ENCODE results near the gene TSPAN32.
"Not testable (repeated sequence)": the region's sequence is repeated elsewhere in the genome, so short reads cannot be mapped to it uniquely, and the experiment has no call there.

TSPAN32 gene

DNA sequence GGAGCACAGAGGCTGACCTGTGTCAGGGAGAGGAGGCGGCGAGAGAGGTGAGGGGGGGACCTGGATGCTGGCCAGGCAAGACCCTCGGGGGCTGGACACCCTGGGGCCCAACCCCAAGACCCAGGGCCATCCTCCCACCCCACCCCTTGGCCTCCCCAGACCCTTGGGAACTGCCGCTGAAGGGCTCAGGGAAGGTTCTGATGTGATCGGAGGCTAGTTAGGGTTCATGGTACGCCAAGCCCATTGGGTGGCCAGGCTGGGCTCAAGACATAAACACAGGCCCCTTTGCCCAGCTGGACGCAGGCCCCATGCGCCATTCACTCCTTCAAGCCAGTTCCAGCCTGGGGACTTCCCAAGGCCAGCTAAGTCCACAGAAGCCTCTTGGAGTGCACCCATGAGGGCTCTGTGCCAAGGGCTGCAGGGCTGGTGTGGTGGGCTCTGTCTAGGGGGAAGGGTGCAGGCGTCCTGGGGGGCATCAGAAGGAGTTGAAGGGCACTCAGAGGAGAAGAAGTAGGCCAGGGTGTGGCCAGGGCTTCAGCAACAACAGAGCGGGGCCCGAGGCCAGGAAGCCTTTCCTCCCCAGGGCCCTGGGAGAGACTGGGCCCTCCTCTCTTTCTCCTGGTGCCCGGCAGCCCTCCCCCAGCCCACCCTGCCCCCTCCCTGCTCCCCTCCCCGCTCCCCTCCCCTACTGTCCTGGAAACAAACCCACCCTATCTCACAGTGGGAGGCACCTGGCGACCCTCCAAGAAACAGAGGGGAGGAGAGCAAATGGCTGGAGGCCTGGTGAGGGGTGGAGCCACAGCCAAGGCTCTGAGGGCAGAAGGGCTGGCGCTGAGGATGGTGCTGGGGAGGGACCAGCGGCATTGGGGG lies 12.9 kb downstream of the TSPAN32 start:
- DNase-seq (ENCODE audit: low read depth in 4 of 4, low spot score in 1 of 4) = no peak

DNA sequence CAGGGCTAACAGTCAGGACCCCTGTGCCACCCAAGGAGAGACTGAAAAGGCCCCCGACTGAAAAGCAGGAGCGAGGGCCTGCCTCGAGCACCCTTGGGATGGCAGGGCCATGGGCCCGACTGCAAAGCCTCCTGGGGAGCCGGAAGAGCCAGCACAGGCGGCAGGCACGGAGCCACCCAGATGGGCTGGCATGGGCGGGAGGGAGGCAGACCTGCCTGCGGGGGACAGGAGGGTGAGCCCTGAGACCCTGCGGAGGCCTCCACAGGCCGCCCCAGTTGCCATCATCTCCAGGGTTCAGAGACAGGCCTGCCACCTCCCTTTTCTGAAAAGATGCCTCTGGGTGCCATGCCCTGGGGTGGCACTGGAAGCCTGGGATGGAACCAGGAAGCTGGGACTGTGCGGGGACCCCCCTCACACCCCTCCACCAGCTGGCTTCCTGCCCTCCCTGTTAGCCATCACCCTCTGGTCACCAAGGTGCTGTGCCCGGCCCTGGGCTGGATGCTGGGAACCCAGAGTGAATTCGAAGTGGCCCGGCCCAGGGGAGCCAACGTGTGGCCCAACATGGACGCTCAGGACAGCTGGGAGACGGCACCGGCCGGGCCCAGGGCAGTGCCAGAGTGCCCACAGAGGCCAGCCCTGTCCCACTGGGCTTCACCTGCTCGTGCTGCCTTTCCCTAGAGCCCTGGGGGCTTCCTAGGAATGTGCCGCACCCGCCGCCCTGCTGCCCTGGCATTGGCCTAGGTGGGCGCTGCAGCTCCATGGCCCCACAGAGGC lies 13.8 kb downstream of the TSPAN32 start:
- no peak for DNase-seq (ENCODE audit: low read depth in 4 of 4, low spot score in 1 of 4)

DNA sequence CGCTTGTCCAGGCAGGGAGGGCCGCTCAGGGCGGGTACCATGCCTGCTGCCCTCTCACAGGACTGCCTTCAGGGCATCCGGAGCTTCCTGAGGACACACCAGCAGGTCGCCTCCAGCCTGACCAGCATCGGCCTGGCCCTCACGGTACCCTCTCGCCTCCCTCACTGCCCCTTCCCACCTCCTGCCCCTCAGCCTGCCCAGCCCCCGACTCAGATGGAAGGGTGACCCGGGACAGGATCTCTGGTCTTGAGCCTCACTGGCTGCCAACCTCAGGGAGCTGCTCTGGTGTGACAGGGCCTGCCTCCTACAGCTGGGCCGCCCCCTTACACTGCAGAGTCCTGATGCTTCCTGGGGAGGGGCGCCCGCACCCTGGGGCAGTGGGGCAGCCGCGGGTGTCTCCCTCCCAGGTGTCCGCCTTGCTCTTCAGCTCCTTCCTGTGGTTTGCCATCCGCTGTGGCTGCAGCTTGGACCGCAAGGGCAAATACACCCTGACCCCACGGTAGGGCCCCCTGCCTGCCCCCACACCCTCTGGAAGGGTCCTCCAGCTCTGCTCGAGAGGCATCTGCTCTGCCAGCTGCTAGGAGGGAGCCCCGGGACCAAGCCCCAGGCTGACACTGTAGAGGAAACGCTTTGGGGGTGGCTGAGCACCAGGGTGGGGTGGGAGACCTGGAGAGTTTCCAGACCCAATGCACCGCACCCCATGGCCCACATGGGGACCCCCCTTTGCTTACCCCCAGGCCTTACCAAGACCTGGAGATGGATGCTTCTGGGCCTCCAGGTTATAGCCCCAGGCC lies 14.6 kb downstream of the TSPAN32 start:
- no peak for DNase-seq (ENCODE audit: low read depth in 4 of 4, low spot score in 1 of 4)

DNA sequence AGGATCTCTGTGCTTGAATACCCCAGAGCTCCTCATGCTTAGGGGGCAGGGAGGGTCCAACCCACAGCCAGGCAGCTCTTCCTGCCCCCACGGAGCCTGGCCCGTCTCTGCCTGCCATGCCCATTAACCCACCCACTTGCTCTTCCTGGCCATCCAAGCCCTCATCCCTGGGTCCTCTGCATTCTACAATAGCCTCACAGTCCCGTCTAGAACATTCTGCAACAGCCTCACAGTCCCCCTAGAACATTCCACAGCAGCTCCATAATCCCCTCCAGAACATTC lies 15.1 kb downstream of the TSPAN32 start:
- no peak for DNase-seq (ENCODE audit: low read depth in 4 of 4, low spot score in 1 of 4)

DNA sequence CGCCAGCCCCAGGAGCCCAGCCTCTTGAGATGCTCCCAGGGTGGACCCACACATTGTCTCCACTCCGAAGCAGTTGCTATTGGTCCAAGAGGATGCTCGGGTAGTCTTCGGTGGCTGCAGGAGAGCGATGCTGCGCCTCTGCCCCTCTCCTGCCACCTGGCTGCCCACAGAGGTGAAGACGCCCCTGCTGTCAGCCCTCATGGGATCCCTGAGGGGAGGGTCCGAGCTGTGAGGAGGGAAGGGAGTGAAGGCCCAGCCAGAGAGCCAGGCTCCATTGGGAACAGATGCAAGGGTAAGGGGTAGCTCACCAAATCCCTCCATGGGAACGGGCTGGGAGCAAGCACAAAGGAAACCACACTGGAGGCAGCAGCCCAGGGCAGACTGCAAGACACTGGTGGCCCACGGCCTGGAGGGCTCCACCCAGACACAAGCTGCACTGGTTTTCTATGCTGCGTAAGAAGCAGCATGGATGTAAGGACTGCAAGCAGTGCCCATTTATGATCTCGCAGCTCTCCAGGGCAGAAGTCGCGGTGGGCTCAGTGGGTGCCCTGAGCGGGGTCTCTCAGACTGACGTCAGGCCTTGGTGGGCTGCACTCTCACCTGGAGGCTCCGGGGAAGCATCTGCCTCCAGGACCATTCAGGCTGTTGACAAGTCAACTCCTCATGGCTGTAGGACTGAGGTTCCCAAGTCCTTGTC lies 15.7 kb downstream of the TSPAN32 start:
- DNase-seq (ENCODE audit: low read depth in 4 of 4, low spot score in 1 of 4) = no peak

DNA sequence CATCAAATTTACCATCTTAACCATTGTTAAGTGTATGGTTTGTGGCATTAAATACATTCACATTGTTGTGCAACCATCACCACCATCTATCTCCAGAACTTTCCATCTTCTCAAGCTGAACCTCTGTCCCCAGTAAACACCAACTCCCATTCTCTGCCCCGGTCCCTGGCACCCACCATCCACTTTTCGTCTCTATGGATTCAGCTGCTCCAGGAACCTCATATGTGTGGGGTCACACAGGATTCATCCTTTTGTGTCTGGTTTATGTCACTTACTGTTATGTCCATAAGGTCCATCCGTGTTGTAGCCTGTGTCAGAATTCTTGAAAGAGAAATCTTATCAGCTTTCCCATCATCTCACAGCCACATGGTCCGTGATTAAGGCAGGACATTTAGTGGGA lies 16.3 kb downstream of the TSPAN32 start:
- no peak for DNase-seq (ENCODE audit: low read depth in 4 of 4, low spot score in 1 of 4)

DNA sequence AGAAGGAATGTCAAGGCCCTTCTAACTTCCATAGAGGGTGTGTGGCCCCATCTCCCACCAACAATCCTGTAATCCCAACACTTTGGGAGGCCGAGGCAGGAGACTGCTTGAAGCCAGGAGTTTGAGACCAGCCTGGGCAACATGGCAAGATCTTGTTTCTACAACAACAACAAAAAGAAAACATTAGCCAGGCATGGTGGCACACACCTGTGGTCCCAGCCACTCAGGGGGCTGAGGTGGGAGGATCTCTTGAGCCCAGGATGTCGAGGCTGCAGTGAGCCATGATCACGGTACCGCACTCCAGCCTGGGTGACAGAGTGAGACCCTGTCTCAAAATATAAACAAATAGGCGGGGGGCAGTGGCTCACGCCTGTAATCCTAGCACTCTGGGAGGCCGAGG lies 16.9 kb downstream of the TSPAN32 start:
- DNase-seq (ENCODE audit: low read depth in 4 of 4, low spot score in 1 of 4) = no peak

DNA sequence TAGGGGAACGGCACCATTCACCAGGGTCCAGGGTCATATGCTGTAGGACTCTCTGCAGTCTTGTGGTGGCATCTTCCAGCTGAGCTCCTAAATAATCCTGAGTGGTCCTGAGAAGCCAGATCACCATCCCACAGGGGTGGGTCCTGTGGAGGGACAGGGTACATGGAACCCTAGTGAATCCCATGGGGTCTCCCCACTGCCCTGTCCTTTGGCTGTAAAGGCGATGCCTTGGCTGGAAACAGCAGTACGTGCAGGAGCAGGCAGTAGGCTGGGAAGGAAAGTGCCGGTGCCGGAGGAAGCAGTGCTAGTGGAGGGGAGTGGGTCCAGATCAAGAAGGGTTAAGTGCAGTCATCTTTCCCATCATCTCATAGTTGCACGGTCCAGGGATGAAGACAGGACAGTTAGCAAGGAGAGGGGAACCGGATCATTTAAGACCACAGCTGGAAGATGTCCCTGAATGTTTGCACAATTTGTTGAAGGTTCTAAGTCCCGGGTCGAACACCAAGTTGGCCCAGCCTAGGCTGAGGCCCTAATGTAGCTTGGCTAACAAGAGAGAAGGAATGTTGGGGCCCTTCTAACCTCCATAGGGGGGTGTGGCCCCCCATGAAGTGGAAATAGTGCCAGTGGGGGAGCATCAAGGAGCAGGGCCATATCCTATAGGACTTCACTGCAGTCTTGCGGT lies 18.1 kb downstream of the TSPAN32 start:
- DNase-seq (ENCODE audit: low read depth in 4 of 4, low spot score in 1 of 4) = no peak

DNA sequence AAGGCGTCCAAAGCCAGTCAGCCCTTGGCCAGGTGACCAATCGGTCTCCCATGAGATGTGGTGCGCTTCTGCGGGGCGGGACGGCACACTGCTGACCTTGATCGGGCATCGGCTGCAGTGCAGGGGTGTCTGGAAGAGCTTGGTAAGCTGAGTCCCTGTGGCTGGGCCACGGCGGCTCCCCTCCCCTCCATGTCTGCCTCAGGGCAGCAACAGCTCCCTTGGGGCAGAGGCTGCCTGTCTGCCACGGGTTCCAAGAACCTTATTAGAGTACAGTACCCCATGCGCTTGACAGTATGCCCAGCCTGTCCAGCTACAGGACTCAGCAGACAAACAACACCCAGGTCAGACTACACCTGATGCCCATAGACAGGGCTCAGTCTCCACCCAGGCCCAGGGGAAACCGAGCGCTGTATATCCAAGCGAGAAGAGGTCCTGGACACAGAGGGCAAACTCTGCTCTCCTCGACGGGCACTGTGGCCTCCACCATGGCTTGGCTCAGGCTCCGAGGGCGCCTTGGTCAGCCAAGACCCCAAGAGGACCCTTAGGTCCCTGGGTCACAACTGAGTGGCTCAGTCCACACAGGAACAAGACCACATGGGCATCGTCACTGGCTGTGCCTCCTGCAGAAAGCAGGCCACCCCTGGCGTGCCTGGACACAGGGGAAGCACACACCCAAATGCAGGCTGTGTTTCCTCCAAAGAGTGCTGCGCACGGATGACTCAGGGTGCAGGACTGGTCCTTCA lies 18.9 kb downstream of the TSPAN32 start:
- DNase-seq (ENCODE audit: low read depth in 4 of 4, low spot score in 1 of 4) = no peak

DNA sequence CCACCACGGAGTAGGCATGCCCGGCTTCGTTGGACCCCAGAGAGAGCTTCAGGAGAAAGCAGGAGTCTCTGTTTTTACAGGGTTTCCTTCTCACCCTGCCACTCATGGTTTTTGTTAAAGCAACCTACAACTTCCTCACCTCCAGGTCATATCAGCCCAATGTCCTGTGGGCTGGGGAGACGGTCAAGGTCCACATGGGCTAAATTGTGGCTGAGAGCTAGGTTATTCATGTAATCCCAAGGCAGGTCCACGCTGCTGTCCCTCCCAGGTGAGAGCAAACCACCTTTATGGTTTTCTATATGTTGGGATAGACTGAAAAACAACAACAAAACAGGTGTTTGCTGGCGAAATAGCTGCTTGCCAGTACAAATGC lies 19.5 kb downstream of the TSPAN32 start:
- DNase-seq (ENCODE audit: low read depth in 4 of 4, low spot score in 1 of 4) = no peak

DNA sequence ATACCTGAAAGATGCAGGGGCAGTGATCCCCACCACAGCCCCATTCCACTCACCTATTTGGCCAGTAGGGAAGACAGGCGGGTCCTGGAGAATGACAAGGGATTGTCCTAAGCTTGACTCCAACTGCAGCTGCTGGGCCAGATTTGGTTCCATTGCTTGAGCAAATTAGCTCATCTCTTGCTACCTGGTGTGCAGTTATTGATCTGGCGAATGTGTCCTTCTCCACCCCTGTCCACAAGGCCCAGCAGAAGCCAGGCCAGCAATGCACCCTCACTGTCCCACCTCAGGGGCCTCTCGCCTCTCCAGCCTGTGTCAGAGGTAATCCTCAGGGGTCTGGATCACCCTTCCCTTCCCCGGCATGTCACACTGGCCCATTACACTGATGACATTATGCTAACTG lies 23.3 kb downstream of the TSPAN32 start:
- no peak for DNase-seq (ENCODE audit: low read depth in 4 of 4, low spot score in 1 of 4)

DNA sequence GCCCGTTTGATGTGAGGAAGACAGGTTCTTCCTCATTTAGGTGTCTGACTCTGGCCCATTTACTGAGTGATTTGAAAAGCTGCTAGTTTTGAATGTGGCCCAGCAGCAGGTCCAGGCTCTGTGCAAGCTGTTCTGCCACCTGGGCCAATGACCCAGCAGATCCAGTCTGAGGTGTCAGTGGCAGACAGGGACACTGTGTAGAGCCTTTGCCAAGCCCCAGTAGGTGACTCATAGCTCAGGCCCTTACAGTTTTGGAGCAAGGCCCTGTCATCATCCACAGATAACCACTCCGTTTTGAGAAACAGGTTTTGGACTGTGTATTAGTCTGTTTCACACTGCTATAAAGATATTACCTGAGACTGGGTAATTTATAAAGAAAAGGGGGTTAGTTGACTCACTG lies 23.9 kb downstream of the TSPAN32 start:
- DNase-seq (ENCODE audit: low read depth in 4 of 4, low spot score in 1 of 4) = no peak

DNA sequence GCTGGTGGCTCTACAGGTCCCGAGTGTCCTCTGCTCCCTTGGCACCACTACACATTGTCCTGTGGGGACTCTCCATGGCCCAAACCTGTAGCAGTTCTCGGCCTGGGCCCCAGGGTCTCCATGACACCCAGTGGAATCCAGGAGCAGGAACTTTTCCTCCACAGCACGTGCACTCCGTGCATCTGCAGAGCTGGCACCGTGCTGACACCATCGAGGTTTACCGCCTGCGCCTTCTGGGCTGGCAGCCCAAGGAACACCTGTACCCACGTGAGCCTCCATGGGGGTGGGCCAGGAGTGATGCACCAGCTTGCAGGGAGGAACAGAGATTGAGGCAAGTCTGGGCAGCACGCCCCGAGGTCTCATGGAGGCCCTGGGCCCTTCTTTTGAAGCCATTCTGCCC lies 25.2 kb downstream of the TSPAN32 start:
- DNase-seq (ENCODE audit: low read depth in 4 of 4, low spot score in 1 of 4) = no peak

DNA sequence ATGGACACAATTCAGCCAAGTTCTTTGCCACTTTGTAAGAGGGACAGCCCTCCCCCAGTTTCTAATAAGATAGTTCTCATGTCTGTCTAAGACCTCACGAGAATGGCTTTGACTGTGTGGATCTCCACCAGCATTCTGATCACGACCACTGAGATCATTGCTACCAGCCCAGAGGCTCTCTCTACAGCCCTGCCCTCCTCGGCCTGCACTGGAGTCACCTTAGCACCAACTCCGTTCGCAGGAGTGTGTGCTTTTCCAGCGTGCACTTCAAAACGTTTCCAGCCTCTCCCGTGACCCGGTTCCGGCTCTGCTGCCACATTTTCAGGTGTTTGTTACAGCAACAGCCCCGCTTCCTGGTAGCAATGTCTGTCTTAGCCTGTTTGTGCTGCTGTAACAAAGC lies 26.2 kb downstream of the TSPAN32 start:
- DNase-seq (ENCODE audit: low read depth in 4 of 4, low spot score in 1 of 4) = no peak

DNA sequence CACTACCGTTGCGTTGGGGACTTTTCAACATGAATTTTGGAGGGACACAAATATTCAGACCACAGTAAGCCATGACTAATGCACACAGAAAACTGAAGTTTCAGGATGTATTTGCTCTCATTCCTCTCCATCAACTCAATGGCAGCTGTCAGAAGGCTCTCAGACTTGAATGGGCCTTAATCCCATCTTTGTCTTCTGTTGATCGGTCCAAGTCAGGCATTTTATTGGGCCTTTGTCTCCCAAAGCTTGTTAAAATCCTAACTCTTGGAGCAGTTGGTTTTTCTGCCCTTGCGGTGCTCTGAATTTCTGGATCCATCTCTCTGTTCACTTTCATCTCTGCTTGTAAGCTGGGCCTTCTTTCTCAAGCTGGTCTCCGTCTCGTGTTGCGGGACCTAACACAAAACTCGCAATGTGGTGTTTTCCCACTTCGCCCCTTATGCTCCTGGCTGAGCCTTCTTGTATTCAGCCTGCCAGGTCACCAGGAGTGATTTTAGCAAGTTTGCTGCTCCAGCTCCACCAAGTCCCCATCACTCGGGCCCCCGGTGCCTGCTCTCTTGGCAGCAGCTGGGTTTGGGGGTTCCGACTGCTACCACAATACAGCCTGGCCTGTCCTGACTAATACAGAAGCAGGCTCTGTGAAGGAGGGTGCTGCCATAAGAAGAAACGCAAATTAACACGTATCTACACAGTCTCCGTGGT lies 27.0 kb downstream of the TSPAN32 start:
- no peak for DNase-seq (ENCODE audit: low read depth in 4 of 4, low spot score in 1 of 4)

DNA sequence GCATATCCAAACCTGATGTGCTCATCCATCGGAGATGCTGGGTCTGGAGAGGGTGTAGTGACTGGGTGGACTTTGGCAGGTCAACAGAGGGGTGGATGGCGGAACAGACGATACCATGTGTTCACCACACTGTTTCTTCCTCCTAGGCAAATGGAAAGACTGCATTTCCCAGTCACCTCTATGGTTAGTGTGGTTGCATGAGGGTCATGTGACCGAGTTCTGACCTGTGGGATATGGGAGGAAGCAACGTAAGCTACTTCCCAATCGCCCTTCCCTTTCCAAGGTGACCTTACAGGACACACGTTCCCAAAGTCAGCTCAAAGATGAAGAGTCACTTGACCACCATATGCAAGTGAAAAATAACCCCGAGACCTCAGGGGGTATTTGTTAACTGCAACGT lies 27.7 kb downstream of the TSPAN32 start:
- no peak for DNase-seq (ENCODE audit: low read depth in 4 of 4, low spot score in 1 of 4)

DNA sequence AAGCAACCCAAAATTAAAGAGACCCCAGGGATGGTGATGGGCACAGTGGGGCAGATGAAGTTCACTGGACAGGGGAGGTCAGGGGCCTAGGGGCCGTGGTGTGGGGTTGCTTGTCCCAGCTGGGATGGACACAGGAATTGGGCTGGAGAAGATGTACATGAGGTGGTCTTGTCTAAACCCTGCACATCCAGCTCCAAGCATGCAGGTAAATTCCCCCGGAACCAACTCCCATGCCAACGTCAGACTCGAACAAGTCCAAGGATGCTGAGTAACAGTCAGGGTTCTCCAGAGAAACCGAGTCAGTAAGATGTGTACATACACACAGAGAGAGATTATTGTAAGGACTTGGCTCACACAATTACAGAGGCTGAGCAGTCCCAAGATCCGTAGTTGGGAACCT lies 28.9 kb downstream of the TSPAN32 start:
- DNase-seq (ENCODE audit: low read depth in 4 of 4, low spot score in 1 of 4) = no peak

DNA sequence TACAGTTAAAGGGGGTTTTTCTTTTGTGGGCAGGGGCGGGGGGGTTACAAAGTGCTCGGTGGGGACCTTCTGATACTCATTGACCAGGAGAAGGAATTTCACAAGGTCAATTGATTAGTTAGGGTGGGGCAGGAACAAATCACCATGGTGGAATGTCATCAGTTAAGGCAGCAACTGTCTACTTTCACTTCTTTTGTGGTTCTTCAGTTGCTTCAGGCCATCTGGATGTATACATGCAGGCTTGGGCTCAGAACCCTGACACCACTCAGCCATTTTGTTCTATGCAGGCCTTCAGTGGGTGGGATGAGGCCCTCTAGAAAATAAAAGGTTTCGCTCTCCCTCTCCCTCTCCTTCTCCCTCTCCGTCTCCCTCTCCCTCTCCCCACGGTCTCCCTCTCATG lies 29.6 kb downstream of the TSPAN32 start:
- no peak for DNase-seq (ENCODE audit: low read depth in 4 of 4, low spot score in 1 of 4)

DNA sequence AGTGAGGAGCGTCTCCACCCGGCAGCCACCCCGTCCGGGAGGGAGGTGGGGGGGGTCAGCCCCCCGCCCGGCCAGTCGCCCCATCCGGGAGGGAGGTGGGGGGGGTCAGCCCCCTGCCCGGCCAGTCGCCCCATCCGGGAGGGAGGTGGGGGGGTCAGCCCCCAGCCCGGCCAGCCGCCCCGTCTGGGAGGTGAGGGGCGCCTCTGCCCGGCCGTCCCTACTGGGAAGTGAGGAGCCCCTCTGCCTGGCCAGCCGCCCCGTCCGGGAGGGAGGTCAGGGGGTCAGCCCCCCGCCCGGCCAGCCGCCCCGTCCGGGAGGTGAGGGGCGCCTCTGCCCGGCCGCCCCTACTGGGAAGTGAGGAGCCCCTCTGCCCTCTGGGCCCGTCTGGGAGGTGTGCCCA lies 30.8 kb downstream of the TSPAN32 start:
- not testable (repeated sequence) for DNase-seq (ENCODE audit: low read depth in 4 of 4, low spot score in 1 of 4)
